Bronchial epithelial cell (primary cell): Measurements from ENCODE around the gene DIRAS3. TPM values are rescaled to one million over a fixed set of nuclear protein-coding genes. Genes with fewer than 3 reads are reported as not detected.

Experiments used
- DNase-seq: peaks from one replicate; pipeline ENCODE4 v3.0.0-alpha.2; 2010; ENCODE audit warnings: low read depth
- FAIRE-seq: peaks from 2 replicates; lab custom pipeline; 2011; peaks lifted over from hg19 to GRCh38; lab: Jason Lieb, UNC
- H3K27me3 ChIP-seq: 2 replicates; pipeline ENCODE4 v1.5.1; 2011; ENCODE audit warnings: low read length; ENCODE audit not compliant: control insufficient read depth, insufficient read depth
- H3K36me3 ChIP-seq: 2 replicates; pipeline ENCODE4 v1.5.1; 2011; ENCODE audit warnings: low read length; ENCODE audit not compliant: control insufficient read depth, insufficient read depth
- H3K4me3 ChIP-seq: 2 replicates; pipeline ENCODE4 v1.5.1; 2011; ENCODE audit warnings: mild to moderate bottlenecking, low read depth, low read length, control low read depth
- CTCF ChIP-seq: IDR thresholded peaks from 2 replicates; pipeline ENCODE4 v1.5.1; 2011; ENCODE audit warnings: mild to moderate bottlenecking, moderate library complexity, low read length, control low read depth, inconsistent platforms; ENCODE audit not compliant: insufficient read depth, severe bottlenecking
- total RNA-seq: library from RNA; depleted of rRNA; stranded (reverse); fragments of >200 nt; gene quantifications from 2 replicates; pipeline ENCODE4 v1.2.1, GENCODE V29; 2014

DIRAS3 gene, protein sequence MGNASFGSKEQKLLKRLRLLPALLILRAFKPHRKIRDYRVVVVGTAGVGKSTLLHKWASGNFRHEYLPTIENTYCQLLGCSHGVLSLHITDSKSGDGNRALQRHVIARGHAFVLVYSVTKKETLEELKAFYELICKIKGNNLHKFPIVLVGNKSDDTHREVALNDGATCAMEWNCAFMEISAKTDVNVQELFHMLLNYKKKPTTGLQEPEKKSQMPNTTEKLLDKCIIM
- total RNA-seq, result under 0.01 and 0.13 TPM in 2 replicates

GRCh38 chr1:68049941-68050878 is at the start of gene DIRAS3:
Gene DIRAS3 (minus strand): TSS chr1:68050627. CDS start chr1:68047297, 3,330 bp downstream.
- no peaks in the 10 kb centered on the region for H3K36me3 ChIP-seq
- TF ChIP-seq CTCF, result no peak
- no peaks in the 10 kb centered on the region for H3K27me3 ChIP-seq
- FAIRE-seq (no peak), DNase-seq (peak; percentile 29)
- H3K4me3 ChIP-seq, result peak within 1 kb of the TSS; percentile 36

- no peak overlapping the region for H3K4me3 ChIP-seq
- H3K36me3 ChIP-seq, result no peaks in the 10 kb centered on the region
- DNase-seq, result peak; percentile 13
- TF ChIP-seq CTCF, result no peak
- FAIRE-seq, result no peak
- H3K27me3 ChIP-seq, result no peaks in the 10 kb centered on the region
Observed at GRCh38 chr1:68093737-68094136, 43.3 kb upstream of the DIRAS3 start.

- no peak overlapping the region for H3K4me3 ChIP-seq
- H3K36me3 ChIP-seq, result no peaks in the 10 kb centered on the region
- FAIRE-seq (no peak), DNase-seq (peak; percentile 53)
- TF ChIP-seq CTCF, result no peak
- H3K27me3 ChIP-seq, result no peaks in the 10 kb centered on the region
Observed at GRCh38 chr1:68087184-68087583, 36.8 kb upstream of the DIRAS3 start.

- H3K27me3 ChIP-seq, result no peaks in the 10 kb centered on the region
- no peak for TF ChIP-seq CTCF
- no peak overlapping the region for H3K4me3 ChIP-seq
- DNase-seq (no peak), FAIRE-seq (peak; percentile 47)
- no peaks in the 10 kb centered on the region for H3K36me3 ChIP-seq
Observed at GRCh38 chr1:68085752-68086151, 35.3 kb upstream of the DIRAS3 start.

DNA sequence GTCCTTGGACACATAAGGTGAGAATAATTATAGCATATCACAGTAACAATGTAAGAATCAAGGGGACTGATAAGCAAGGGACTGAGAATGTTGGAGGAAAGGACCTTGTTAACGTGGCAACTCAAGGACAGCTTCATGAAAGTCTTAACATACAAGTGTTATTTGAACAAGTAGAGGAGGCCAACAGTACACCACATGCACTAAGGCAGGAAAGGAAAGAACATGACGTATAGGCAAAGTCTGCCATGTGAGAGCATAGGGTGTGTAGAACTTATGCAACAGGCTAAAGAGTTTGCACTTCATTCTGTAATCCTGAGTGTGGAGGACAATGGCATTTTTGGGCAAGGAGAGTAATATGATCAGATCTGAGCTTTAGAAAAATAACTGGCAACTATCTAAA is 33.3 kb upstream of the DIRAS3 start:
- peak; percentile 10 for DNase-seq
- Histone ChIP-seq H3K4me3 (no peak overlapping the region), H3K36me3 (no peaks in the 10 kb centered on the region), H3K27me3 (no peaks in the 10 kb centered on the region)
- TF ChIP-seq CTCF, result no peak
- FAIRE-seq, result no peak
